Activated CD8-positive, alpha-beta memory T cell treated with anti-CD3 and anti-CD28 coated beads for 48 hours (primary cell): ENCODE results near the gene PTPRU.

Experiments
- DNase-seq, 3 experiments: peaks; one replicate each; pipeline ENCODE4 v3.0.0-alpha.2; 2020; ENCODE audit warnings: low read depth in 2 of 3, low spot score in 2 of 3

Gene PTPRU

DNA sequence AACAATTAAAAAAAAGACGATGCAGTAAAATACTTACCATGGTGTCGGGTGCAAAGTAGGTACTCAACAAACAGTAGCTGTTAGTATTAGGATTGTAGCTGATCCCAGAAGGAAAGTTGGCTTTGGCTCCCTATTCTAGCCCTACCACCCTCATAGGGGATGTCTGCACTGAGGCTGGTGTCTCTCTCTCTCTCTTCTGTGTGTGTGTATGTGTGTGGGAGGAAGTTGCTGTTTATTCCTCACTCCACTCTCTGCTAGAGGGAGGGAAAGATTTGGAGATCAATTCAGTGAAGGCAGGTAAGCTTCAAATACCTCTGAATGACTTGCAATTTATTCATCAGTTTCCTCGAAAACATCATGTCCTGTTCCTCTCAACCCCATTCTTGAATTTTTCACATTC lies 124.4 kb downstream of the PTPRU start:
- no peak for DNase-seq

DNA sequence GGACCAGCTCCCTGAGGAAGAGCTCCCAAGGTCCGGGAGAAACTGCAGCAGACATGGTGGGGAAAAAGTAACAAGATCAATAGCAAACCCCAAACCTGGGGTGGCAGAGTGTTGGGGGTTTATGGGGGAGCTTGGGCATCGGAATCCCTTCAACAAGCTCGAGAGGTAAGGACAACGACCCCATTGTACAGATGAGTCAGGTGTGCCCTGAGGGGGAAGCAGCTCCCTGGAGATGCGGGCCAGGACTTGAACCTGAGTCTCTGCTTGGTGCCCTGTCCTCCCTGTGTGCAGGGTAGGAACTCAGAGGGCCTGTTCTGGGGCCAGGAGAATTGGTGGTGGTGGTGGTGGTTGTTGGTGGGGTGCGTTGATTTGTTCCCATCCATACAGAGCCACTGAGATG lies 125.4 kb downstream of the PTPRU start:
- DNase-seq: no peak

DNA sequence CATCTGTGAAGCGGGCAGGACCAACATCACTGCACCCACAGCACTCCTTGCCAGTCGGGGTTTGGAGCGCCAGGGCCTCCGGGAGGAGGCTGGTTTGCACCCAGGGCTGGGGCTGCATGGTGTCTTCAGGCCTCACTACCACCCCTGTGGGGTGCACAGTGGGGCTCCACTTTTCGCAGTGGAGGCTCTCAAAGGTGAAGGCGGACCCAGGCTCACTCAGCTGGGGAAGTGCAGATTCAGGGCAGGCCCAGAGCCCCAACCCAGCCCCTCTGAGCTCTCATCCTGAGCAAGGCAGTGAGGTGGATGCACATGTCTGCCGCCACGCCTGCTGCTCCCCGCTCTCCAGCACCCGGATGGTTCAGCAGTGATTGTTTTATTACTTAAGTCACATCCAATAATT lies 125.8 kb downstream of the PTPRU start:
- DNase-seq: no peak

- no peak for DNase-seq
Measured at GRCh38 chr1:29362764-29363163, 126.4 kb downstream of the PTPRU start.

GRCh38 chr1:29363536-29363935 lies 127.2 kb downstream of the PTPRU start:
- DNase-seq: no peak

DNA sequence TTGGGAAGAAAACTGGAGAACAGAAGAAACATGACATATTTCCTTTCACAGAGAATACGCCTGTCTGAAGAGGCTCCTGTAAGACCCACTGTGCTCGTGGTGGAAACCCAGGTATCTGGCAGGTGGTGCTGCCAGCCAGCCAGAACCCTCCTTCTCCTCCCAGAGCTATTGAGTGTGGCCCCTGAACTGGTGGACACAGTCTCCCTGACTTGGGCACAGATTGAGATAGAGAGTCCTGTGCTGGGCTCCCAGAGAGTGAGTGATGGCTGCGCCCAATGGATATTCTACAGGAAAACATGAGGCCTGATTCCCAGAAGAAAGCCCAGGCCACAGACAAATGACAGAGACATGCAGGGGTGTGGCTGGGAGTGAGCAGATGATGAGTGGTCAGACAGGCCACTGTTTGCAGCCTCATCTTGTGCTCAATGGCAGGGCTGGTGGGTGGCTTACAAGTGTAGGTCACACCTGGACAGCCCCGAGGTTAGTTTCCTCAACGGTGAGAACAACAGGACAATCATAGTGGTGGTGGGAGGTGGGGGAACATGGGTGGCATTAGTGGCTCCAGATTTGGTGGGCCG lies 127.9 kb downstream of the PTPRU start:
- DNase-seq: no peak

DNA sequence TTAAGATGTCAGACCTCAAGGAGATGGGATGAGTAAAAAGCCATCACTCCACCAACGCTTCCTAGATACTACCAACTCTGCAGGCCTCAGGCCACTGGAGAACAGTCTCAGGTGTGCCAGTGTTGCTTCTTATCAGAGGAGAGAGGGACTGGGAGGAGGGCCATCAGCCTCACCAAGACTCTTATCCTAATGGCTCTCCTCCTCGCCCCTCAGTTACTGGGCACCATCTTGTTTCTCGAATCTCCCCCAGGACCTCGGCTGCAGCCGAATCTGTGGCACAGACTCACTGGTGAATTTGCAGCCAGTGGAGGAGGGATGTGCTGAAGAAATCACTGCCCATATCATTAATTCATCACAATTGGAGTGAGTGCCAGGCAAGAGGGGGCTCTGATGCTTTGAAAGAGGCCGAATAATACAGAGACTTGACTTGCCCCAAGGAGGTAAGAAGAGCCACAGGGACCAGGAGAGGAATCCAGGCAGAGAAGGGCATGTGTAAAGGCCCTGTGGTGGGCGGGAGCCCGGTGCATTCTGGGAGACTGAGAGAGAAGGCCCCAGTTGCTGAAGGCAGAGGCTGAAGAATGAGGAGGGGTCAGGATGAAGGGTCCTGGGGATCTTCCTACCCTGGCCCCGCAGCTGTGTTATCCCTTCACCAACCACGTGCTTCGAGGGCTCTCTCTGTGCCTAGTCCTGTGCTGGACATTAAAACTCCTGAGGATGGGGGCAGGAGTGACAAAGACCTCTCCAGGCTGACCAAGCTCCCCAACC lies 129.8 kb downstream of the PTPRU start:
- DNase-seq: no peak

DNA sequence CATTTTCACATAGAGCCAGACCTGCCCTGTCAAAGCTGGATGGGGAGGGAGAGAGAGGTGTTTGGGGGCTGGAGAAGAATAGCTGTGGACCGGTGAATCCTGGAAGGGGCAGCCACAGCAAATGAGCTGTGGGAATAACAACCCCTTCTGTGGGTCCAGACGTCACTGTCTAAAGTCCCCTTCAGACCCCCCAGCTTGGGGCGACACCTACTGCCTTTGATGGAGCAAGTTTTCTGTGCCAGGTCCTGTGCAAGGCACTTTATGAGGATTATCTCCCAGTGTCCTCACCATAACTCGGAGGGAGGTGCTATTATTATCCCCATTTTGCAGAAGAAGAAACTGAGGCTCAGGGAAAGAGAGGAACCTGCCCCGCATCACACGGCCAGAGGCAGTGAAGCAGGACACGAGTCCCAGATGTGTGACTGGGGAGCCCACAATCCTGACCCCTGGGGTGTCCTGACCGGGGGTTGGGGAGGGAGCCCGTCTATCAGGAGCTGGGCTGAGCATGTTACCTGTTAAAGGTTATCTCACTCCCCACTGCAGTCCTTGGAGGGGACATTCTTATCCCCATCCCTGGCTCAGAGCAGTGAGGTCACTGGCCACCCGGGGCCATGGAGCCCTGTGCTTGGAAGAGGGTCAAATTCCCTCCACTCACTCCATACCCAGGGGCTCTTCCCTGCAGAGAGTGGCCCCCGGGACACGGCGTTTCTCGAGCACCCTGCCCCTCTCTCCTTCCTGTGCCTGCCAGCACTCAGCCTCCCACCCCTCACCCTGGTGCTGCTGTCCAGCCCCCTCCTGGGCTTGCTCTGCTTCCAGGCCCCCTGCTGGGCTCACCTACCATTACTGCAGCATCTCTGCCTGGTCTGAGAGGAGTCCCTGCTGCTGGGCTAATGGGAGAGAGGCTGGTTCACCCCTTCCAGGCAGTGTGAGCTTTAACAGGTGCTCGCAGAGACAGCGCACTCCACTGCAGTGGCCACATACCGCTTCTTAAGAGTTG lies 132.9 kb downstream of the PTPRU start:
- DNase-seq: no peak

DNA sequence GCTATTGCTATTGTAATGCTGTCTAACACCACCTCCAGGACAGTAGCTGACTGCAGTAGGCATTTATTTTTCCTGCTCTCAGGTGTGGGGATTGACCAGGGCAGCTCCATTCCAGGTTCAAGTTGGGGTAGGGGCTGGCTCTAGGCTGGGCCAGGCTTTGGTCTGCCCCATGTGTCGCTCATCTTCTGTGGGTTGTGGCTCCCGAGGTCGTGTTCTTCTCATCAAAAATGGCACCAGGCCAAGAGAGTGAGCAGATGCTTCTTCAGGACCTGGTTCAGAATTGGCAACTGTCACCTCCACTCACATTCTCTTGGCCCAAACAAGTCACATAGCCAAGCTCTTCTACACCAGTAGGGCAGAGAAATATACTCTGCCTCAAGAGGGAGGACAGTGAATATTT lies 133.7 kb downstream of the PTPRU start:
- no peak for DNase-seq

DNA sequence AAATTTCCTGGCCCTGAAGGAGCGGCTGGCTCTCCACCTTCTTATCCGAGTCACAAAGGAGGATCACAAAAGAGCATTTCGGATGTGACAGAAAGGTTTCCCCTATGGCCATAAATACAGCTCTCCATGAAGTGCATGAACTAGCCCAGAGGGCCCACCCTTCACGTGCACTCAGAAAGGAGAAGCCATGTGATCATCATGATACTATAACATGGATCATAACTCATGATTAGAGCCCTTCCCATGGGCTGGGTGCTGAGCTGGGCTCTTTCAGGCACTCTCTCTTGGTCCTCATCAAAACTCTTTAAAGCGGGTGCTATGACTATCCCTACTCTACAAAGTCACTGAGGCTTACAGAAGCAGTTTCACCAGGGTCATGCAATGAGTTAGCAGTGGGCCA lies 135.0 kb downstream of the PTPRU start:
- DNase-seq: no peak

- DNase-seq: no peak
Measured at GRCh38 chr1:29372108-29372507, 135.8 kb downstream of the PTPRU start.
